ENCODE results near the gene RCAN3.

Gene RCAN3

DNA sequence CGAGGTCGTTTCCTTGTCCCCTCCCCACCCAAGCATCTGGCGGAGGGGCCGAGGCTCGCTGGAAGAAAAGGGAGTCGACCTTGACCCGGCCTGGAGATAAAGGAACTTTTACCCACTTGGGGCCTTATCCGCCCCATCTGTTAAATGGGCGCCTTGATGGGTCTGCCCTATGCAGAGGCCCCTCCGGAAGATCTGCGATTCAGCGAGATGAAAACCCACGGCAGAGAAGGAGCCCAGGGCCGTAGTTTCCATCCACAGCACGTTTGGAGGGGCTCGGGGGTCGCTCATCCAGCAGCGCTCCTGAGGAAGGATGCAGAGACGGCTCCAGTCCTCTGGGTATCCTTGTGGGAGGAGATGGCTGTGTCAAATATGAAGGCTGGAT, 53.8 kb downstream of the RCAN3 start:
- H3K4me3 ChIP-seq (replicated peaks in 1 of 2; ENCODE audit: low read depth in 2 of 2, low read length in 2 of 2): no peak overlapping the region
- no peak for DNase-seq (ENCODE audit: low read depth in 2 of 2)
- no peak for TF ChIP-seq CTCF (IDR thresholded peaks at IDR 0.05; ENCODE audit: low read depth, low read length)

- no peak for TF ChIP-seq CTCF (IDR thresholded peaks at IDR 0.05; ENCODE audit: low read depth, low read length)
- no peak overlapping the region for H3K4me3 ChIP-seq (replicated peaks in 1 of 2; ENCODE audit: low read depth in 2 of 2, low read length in 2 of 2)
- no peak for DNase-seq (ENCODE audit: low read depth in 2 of 2)
These were observed 54.6 kb downstream of the RCAN3 start for GRCh38 chr1:24557220-24557619.

- no peak for DNase-seq (ENCODE audit: low read depth in 2 of 2)
- no peak overlapping the region for H3K4me3 ChIP-seq (replicated peaks in 1 of 2; ENCODE audit: low read depth in 2 of 2, low read length in 2 of 2)
- no peak for TF ChIP-seq CTCF (IDR thresholded peaks at IDR 0.05; ENCODE audit: low read depth, low read length)
These were observed 55.1 kb downstream of the RCAN3 start for GRCh38 chr1:24557711-24558131.

- TF ChIP-seq CTCF (IDR thresholded peaks at IDR 0.05; ENCODE audit: low read depth, low read length): no peak
- no peak for DNase-seq (ENCODE audit: low read depth in 2 of 2)
- H3K4me3 ChIP-seq (replicated peaks in 1 of 2; ENCODE audit: low read depth in 2 of 2, low read length in 2 of 2): no peak overlapping the region
These were observed 55.8 kb downstream of the RCAN3 start for GRCh38 chr1:24558455-24558854.

DNA sequence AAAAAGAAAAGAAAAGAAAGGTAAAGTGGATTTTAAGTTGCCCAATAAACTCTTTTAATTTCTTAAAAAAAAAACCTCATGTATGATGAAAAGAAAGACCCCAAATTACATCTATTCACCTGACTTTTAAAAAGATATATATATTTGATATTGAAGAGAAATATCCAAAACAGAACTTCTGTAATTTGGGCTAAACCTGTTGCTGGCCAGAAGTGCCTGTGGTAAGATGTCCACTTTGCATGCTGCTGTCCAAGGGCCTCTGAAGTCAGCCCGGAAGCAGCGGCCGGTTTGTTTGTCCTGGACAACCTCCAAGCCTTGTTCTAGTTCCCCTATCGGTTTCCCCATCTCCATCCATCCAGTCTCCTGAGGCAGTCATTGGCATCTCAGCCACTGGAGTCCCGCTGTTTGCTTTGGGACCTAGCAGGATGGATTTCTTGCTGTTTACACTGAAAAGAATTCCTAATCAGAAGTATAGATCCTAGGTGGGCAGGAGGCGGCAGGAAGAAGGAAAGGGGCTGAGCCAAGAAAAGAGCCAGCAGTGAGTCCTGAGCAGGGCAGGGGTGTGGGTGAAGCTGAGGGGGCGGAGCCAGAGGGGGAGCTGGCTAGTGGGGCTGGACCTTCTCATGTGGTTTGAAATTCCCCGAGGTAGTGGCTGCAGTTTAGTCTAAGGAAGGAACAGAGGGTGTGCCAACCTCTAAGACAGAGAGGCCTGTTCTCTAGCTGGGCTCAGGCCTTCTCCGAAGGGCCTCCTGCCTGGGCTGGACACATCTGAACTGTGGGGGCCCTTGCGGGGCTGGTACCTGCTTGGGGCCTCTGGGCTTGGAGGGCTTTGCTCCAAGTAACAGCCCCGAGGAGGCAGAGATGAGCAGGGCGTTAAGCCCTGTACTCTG, 56.5 kb downstream of the RCAN3 start:
- DNase-seq (ENCODE audit: low read depth in 2 of 2): peak; percentile 45 to 75
- H3K4me3 ChIP-seq (replicated peaks in 1 of 2; ENCODE audit: low read depth in 2 of 2, low read length in 2 of 2): no peak overlapping the region
- no peak for TF ChIP-seq CTCF (IDR thresholded peaks at IDR 0.05; ENCODE audit: low read depth, low read length)

GRCh38 chr1:24560361-24560760, 57.7 kb downstream of the RCAN3 start:
- no peak overlapping the region for H3K4me3 ChIP-seq (replicated peaks in 1 of 2; ENCODE audit: low read depth in 2 of 2, low read length in 2 of 2)
- DNase-seq (ENCODE audit: low read depth in 2 of 2): no peak
- TF ChIP-seq CTCF (IDR thresholded peaks at IDR 0.05; ENCODE audit: low read depth, low read length): no peak

Measured in cardiac fibroblast (primary cell).